H1 (cell line): ENCODE measurements around the gene CMIP. TPM values are rescaled to one million over a fixed set of nuclear protein-coding genes. Genes with fewer than 3 reads are reported as not detected.
A peak's percentile ranks its signal among the peaks of the same experiment; 100 is the strongest.

Experiments
- ASH2L ChIP-seq: fragments of 200-600, 300-600 bp; sonication (generic); IDR thresholded peaks from one replicate; pipeline ENCODE4 v1.7.1; 2017; ENCODE audit warnings: low read length
- polyA plus RNA-seq, 7 experiments: library from polyadenylated mRNA; depleted of rRNA in 3 of 7; stranded (reverse) in 5 of 7; unstranded in 2 of 7; fragments of >200 nt in 5 of 7; fragments of 200-250 nt in 2 of 7; gene quantifications; 1 replicate in 5 of 7; 2 replicates in 1 of 7; 4 replicates in 1 of 7; pipeline versions ENCODE4 v1.2.1 to v1.2.3, GENCODE V29; 2011 to 2013; ENCODE audit warnings: missing spikeins in 2 of 7, mixed read lengths in 2 of 7
- total RNA-seq: library from RNA; stranded (reverse); fragmentation: NEBNext Ultra II Directional; extraction: Animal tissue kit (Norgen Biotek cat#: 25700); gene quantifications from 2 replicates; pipeline ENCODE4 v1.2.1, GENCODE V29; 2021
- TF ChIP-seq, protein P1 (sequence below): IDR thresholded peaks from 2 replicates; pipeline ENCODE4 v1.6.1; 2012; ENCODE audit warnings: low read length, inconsistent platforms

CMIP gene
- total and polyA plus RNA-seq, 2 of the 8 experiments (the other 6 are each of a cell fraction or from before 2014, with no cell fraction given): 7.9 to 53.2 TPM

DNA sequence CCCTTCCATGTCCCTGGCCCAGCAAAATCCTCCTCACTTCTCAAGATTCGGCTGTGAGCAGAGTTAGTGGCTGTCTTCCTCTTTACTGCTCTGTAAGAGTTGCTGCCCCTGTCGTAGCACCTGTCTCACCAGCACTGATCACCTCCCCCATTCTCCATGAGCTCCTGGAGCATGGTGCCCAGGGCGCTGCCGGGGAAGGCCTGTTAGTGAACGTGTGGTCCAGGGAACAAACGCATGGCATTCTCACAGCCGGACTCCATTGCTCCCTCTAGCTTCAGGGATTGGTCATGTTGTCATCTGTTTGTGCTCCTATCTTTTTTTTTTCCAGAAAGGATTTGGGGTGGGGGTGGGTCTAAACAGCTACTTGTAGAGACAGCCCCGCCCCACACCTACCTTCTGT is 141.2 kb downstream of the CMIP start (continued):
- TF ChIP-seq, protein P1, sequence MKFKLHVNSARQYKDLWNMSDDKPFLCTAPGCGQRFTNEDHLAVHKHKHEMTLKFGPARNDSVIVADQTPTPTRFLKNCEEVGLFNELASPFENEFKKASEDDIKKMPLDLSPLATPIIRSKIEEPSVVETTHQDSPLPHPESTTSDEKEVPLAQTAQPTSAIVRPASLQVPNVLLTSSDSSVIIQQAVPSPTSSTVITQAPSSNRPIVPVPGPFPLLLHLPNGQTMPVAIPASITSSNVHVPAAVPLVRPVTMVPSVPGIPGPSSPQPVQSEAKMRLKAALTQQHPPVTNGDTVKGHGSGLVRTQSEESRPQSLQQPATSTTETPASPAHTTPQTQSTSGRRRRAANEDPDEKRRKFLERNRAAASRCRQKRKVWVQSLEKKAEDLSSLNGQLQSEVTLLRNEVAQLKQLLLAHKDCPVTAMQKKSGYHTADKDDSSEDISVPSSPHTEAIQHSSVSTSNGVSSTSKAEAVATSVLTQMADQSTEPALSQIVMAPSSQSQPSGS: no peak
- TF ChIP-seq ASH2L: peak; percentile 28
